Psoas muscle (tissue), 8 donors: ENCODE measurements around the gene SMIM14. TPM values are rescaled to one million over a fixed set of nuclear protein-coding genes. Genes with fewer than 3 reads are reported as not detected.

Experiments
- ATAC-seq, 4 donors: fragments of 200-7000 bp; cut with Tn5 transposase; one replicate each; pipeline ENCODE4 v1.9.1; 2020; ENCODE audit warnings: moderate library complexity in 3 of 4, mild to moderate bottlenecking in 2 of 4
- DNase-seq, 2 donors: peaks; one replicate each; pipeline ENCODE4 v3.0.0-alpha.2; 2020
- H3K27ac ChIP-seq: fragments of 200-600 bp; one replicate; pipeline ENCODE4 v1.8.0; 2022
- H3K27me3 ChIP-seq, 3 donors: fragments of 200-600 bp in 1 of 3; one replicate each; pipeline versions ENCODE4 v1.6.1 to v1.8.0; 2013 to 2022; ENCODE audit warnings: low read length in 2 of 3, mild to moderate bottlenecking in 2 of 3, moderate library complexity in 1 of 3; ENCODE audit not compliant: insufficient read depth in 3 of 3
- H3K36me3 ChIP-seq, 2 donors: fragments of 200-600 bp in 1 of 2; one replicate each; pipeline versions ENCODE4 v1.6.1 to v1.8.0; 2013 to 2022; ENCODE audit warnings: low read depth in 1 of 2, mild to moderate bottlenecking in 1 of 2, moderate library complexity in 1 of 2; ENCODE audit not compliant: insufficient read depth in 1 of 2
- H3K4me1 ChIP-seq: fragments of 200-600 bp; one replicate; pipeline ENCODE4 v1.8.0; 2022
- H3K4me3 ChIP-seq: fragments of 200-600 bp; one replicate; pipeline ENCODE4 v1.8.0; 2022; ENCODE audit warnings: mild to moderate bottlenecking
- H3K9me3 ChIP-seq: fragments of 200-600 bp; one replicate; pipeline ENCODE4 v1.8.0; 2022
- CTCF ChIP-seq: fragments of 200-600 bp; IDR thresholded peaks from one replicate; pipeline ENCODE4 v1.8.0; 2022; ENCODE audit warnings: antibody characterized with exemption
- WGBS, 3 donors: extraction: QIAGEN DNeasy Blood & Tissue Kit; methylation state at CpG; one replicate each; pipeline versions ENCODE4 v1.1.6 to v1.1.7; 2013; 5-methylcytosine and 5-hydroxymethylcytosine counted together
- intact Hi-C, 2 donors: fragments of 100-400 bp; cut with DNase I; formaldehyde crosslinking; loops; one replicate each; pipeline versions ENCODE4 v1.11.0 to v1.14.2; 2022
- polyA plus RNA-seq, 3 donors: library from polyadenylated mRNA; stranded (reverse); fragments of 200-250 nt; gene quantifications; one replicate each; pipeline ENCODE4 v1.2.3, GENCODE V29; 2013
- total RNA-seq, 4 donors: library from RNA; stranded (reverse); fragmentation: NEBNext Ultra II Directional in 2 of 4; extraction: Animal tissue kit (Norgen Biotek cat#: 25700) in 2 of 4; gene quantifications; one replicate each; pipeline versions ENCODE4 v1.2.1 to v1.2.4, GENCODE V29; 2021 to 2023
- donor health status: healthy with polysubstance abuse.
- donor health status: DM: no; HTN: no; CAD: no; lungs with moderate emphysema.
- donor health status: Bipolar disorder and iron deficiency.
- donor health status: healthy.
- donor health status: DM: yes; HTN: yes; CAD: no.
- donor health status: DM: no; HTN: no; CAD: no.
- donor health status: DM: no; HTN: no; CAD: no.
- donor health status: DM: yes; HTN: yes; CAD: no.

The SMIM14 gene
- total and polyA plus RNA-seq, 7 donors = 2.2 to 8.4 (median 6.0) TPM

- Histone ChIP-seq H3K4me1 (peaks cover 8% of the 10 kb centered on the region), H3K27ac (no peak overlapping the region), H3K9me3 (no peaks in the 10 kb centered on the region), H3K4me3 (no peak overlapping the region), H3K36me3 (peaks cover 0 to 34% of the 10 kb centered on the region in 2 donors), H3K27me3 (no peaks in the 10 kb centered on the region)
- intact Hi-C loops = no loop called here
- 82 to 88% (median 83%) methylated on average over 6 of the region's 6 CpGs for WGBS, 3 donors
- no peak for DNase-seq
- no peak for TF ChIP-seq CTCF
- no peak for ATAC-seq
These were observed 29.2 kb downstream of the SMIM14 start for GRCh38 chr4:39609454-39609931.

- H3K27ac ChIP-seq = no peak overlapping the region
- intact Hi-C loops = no loop called here
- ATAC-seq = no peak
- peaks cover 0 to 44% of the 10 kb centered on the region in 2 donors for H3K36me3 ChIP-seq
- H3K27me3 ChIP-seq = no peaks in the 10 kb centered on the region
- H3K9me3 ChIP-seq = no peaks in the 10 kb centered on the region
- peaks cover 8% of the 10 kb centered on the region for H3K4me1 ChIP-seq
- H3K4me3 ChIP-seq = no peak overlapping the region
- no peak for DNase-seq
- TF ChIP-seq CTCF = no peak
These were observed 30.2 kb downstream of the SMIM14 start for GRCh38 chr4:39608451-39608850.

GRCh38 chr4:39606747-39607146, 31.9 kb downstream of the SMIM14 start:
- peaks cover 0 to 59% of the 10 kb centered on the region in 2 donors for H3K36me3 ChIP-seq
- intact Hi-C loops = no loop called here
- H3K4me3 ChIP-seq = no peak overlapping the region
- H3K4me1 ChIP-seq = no peaks in the 10 kb centered on the region
- WGBS, 3 donors = 98 to 100% (median 98%) methylated on average over 2 of the region's 2 CpGs
- H3K9me3 ChIP-seq = no peaks in the 10 kb centered on the region
- ATAC-seq (no peak), DNase-seq (no peak)
- no peak overlapping the region for H3K27ac ChIP-seq
- H3K27me3 ChIP-seq = no peaks in the 10 kb centered on the region
- TF ChIP-seq CTCF = no peak

- WGBS, 3 donors = 90 to 94% (median 92%) methylated on average over 3 of the region's 3 CpGs
- Histone ChIP-seq H3K27me3 (no peaks in the 10 kb centered on the region), H3K36me3 (peaks cover 3 to 42% of the 10 kb centered on the region in 2 donors), H3K27ac (no peak overlapping the region), H3K4me3 (no peak overlapping the region), H3K4me1 (no peaks in the 10 kb centered on the region), H3K9me3 (no peaks in the 10 kb centered on the region)
- ATAC-seq (no peak), DNase-seq (no peak)
- no peak for TF ChIP-seq CTCF
- intact Hi-C loops = no loop called here
These were observed 40.8 kb downstream of the SMIM14 start for GRCh38 chr4:39597695-39598381.

- TF ChIP-seq CTCF = no peak
- no peak overlapping the region for H3K27ac ChIP-seq
- 82 to 96% (median 84%) methylated on average over 3 of the region's 3 CpGs for WGBS, 3 donors
- intact Hi-C loops = no loop called here
- H3K4me3 ChIP-seq = no peak overlapping the region
- no peak for ATAC-seq
- H3K36me3 ChIP-seq = peaks cover 3 to 33% of the 10 kb centered on the region in 2 donors
- H3K4me1 ChIP-seq = no peaks in the 10 kb centered on the region
- no peak for DNase-seq
- H3K27me3 ChIP-seq = no peaks in the 10 kb centered on the region
- no peaks in the 10 kb centered on the region for H3K9me3 ChIP-seq
These were observed 41.7 kb downstream of the SMIM14 start for GRCh38 chr4:39596971-39597370.
